Heart left ventricle (tissue), 16 donors: Measurements from ENCODE around the gene EPHA6. TPM values are rescaled to one million over a fixed set of nuclear protein-coding genes. Genes with fewer than 3 reads are reported as not detected.

Experiments used
- ATAC-seq, 4 donors: fragments of 200-7000 bp; cut with Tn5 transposase; one replicate each; pipeline ENCODE4 v1.9.1; 2020 to 2022; ENCODE audit warnings: moderate library complexity in 4 of 4, mild to moderate bottlenecking in 3 of 4, moderate number of reproducible peaks in 1 of 4
- DNase-seq, 5 donors: peaks; one replicate each; pipeline ENCODE4 v3.0.0-alpha.2; 2020
- H3K27ac ChIP-seq, 12 donors: fragments of 200-600 bp; sonication (generic) in 4 of 12; one replicate each; pipeline versions ENCODE4 v1.5.0 to v1.8.0; 2016 to 2022; ENCODE audit warnings: mild to moderate bottlenecking in 2 of 12
- H3K27me3 ChIP-seq, 9 donors: fragments of 200-600 bp; sonication (generic) in 2 of 9; one replicate each; pipeline versions ENCODE4 v1.5.1 to v1.8.0; 2016 to 2022; ENCODE audit warnings: mild to moderate bottlenecking in 3 of 9
- H3K36me3 ChIP-seq, 9 donors: fragments of 200-600 bp; sonication (generic) in 2 of 9; one replicate each; pipeline versions ENCODE4 v1.5.0 to v1.8.0; 2018 to 2022; ENCODE audit warnings: mild to moderate bottlenecking in 2 of 9
- H3K4me1 ChIP-seq, 12 donors: fragments of 200-600 bp; sonication (generic) in 4 of 12; one replicate each; pipeline versions ENCODE4 v1.5.0 to v1.8.0; 2016 to 2022; ENCODE audit warnings: mild to moderate bottlenecking in 3 of 12
- H3K4me3 ChIP-seq, 12 donors: fragments of 200-600 bp; sonication (generic) in 4 of 12; one replicate each; pipeline versions ENCODE4 v1.5.0 to v1.8.0; 2017 to 2022; ENCODE audit warnings: mild to moderate bottlenecking in 9 of 12, moderate library complexity in 4 of 12
- H3K9me3 ChIP-seq, 12 donors: fragments of 200-600 bp; sonication (generic) in 4 of 12; one replicate each; pipeline versions ENCODE4 v1.5.0 to v1.8.0; 2016 to 2022; ENCODE audit warnings: mild to moderate bottlenecking in 1 of 12
- CTCF ChIP-seq, 12 donors: fragments of 200-600 bp; sonication (generic) in 4 of 12; IDR thresholded peaks; one replicate each; pipeline versions ENCODE4 v1.5.0 to v1.8.0; 2018 to 2022; ENCODE audit warnings: antibody characterized with exemption in 12 of 12, mild to moderate bottlenecking in 5 of 12
- POLR2A ChIP-seq, 2 donors: fragments of 450-650 bp; IDR thresholded peaks; one replicate each; pipeline ENCODE4 v1.6.1; 2017; ENCODE audit warnings: antibody characterized with exemption in 2 of 2, mild to moderate bottlenecking in 2 of 2, moderate library complexity in 2 of 2
- WGBS, 4 donors: extraction: QIAGEN DNeasy Blood & Tissue Kit in 2 of 4; methylation state at CpG; one replicate each; pipeline versions ENCODE4 v1.1.5 to v1.1.7; 2013 to 2018; 5-methylcytosine and 5-hydroxymethylcytosine counted together
- intact Hi-C, 10 donors: fragments of 100-400 bp; cut with DNase I; formaldehyde crosslinking; loops; one replicate each; pipeline versions ENCODE4 v1.11.1 to v1.14.2; 2022
- polyA plus RNA-seq, 2 donors: library from polyadenylated mRNA; stranded (reverse); fragments of 200-250 nt; gene quantifications; one replicate each; pipeline ENCODE4 v1.2.3, GENCODE V29; 2013
- total RNA-seq, 9 donors: library from RNA; depleted of rRNA in 2 of 9; stranded (reverse); fragments of >200 nt in 2 of 9; fragmentation: NEBNext Ultra II Directional in 3 of 9; extraction: Animal tissue kit (Norgen Biotek cat#: 25700) in 3 of 9; gene quantifications; one replicate each; pipeline versions ENCODE4 v1.1.0 to v1.2.4, GENCODE V29; 2016 to 2023
- donor health status: ischemic (EF 13 %, LVEDD 7.1; RV severe dilation, severe dysfunction).
- donor health status: healthy with polysubstance abuse.
- donor health status: DM: no; HTN: yes; CAD: no.
- donor health status: DM: no; HTN: no; CAD: no.
- donor health status: ischemic (EF 25% LVEDD 6.9; RV normal size, moderate dysfunction).
- donor health status: ischemic (EF 25% LVEDD 5.7; RV mildly dilated, moderate dysfunction).
- donor health status: healthy.
- donor health status: DM: yes; HTN: yes; CAD: no.
- donor health status: ischemic (EF 35%, LVEDD 5.7; RV mildly dilated, moderate dysfunction).
- donor health status: nonischemic (EF 11% LVEDD 7.7; RV severe dilation, severe dysfunction).
- donor health status: DM: yes; HTN: yes; CAD: no.
- donor health status: PGD.
- donor health status: ischemic (EF 29% LVEDD 5.4; RV normal size, mild dysfunction).
- donor health status: nonischemic (EF 23%, LVEDD 6.1; RV moderate dilation, normal function).

The EPHA6 gene
- total and polyA plus RNA-seq, 11 donors = 0.28 to 1.2 (median 0.42) TPM; not detected in 6

- ATAC-seq (no peak), DNase-seq (no peak)
- Histone ChIP-seq H3K27ac (no peak overlapping the region), H3K9me3 (no peaks in the 10 kb centered on the region), H3K4me3 (no peak overlapping the region), H3K4me1 (no peaks in the 10 kb centered on the region), H3K27me3 (no peaks in the 10 kb centered on the region), H3K36me3 (no peaks in the 10 kb centered on the region)
- intact Hi-C loops = no loop called here
- TF ChIP-seq CTCF (IDR thresholded peaks at IDR 0.05) (no peak), POLR2A (IDR thresholded peaks at IDR 0.05) (no peak)
Observed at GRCh38 chr3:96844204-96844514, 29.8 kb downstream of the EPHA6 start.

- intact Hi-C loops = no loop called here
- TF ChIP-seq POLR2A (IDR thresholded peaks at IDR 0.05) = no peak
- TF ChIP-seq CTCF (IDR thresholded peaks at IDR 0.05) = no peak
- Histone ChIP-seq H3K36me3 (no peaks in the 10 kb centered on the region), H3K4me1 (no peaks in the 10 kb centered on the region), H3K9me3 (no peaks in the 10 kb centered on the region), H3K27ac (no peak overlapping the region), H3K27me3 (no peaks in the 10 kb centered on the region), H3K4me3 (no peak overlapping the region)
- no peak for DNase-seq
- 75 to 84% (median 82%) methylated on average over 2 of the region's 2 CpGs for WGBS, 4 donors
- ATAC-seq = no peak
Observed at GRCh38 chr3:96852849-96853248, 38.5 kb downstream of the EPHA6 start.

GRCh38 chr3:96860882-96861281 lies 46.5 kb downstream of the EPHA6 start:
- DNase-seq (no peak), ATAC-seq (no peak)
- intact Hi-C loops = loop anchor here in 7 of 10 donors (5.0 to 10.0 kb wide), 4 partner anchors 854 to 1161 kb away; no protein-coding TSS in a partner anchor
- Histone ChIP-seq H3K27me3 (no peaks in the 10 kb centered on the region), H3K36me3 (no peaks in the 10 kb centered on the region), H3K27ac (no peak overlapping the region), H3K9me3 (no peaks in the 10 kb centered on the region), H3K4me1 (no peaks in the 10 kb centered on the region), H3K4me3 (no peak overlapping the region)
- WGBS, 4 donors = 61 to 91% (median 66%) methylated on average over 1 of the region's 1 CpG
- TF ChIP-seq POLR2A (IDR thresholded peaks at IDR 0.05) (no peak), CTCF (IDR thresholded peaks at IDR 0.05) (no peak)

DNA sequence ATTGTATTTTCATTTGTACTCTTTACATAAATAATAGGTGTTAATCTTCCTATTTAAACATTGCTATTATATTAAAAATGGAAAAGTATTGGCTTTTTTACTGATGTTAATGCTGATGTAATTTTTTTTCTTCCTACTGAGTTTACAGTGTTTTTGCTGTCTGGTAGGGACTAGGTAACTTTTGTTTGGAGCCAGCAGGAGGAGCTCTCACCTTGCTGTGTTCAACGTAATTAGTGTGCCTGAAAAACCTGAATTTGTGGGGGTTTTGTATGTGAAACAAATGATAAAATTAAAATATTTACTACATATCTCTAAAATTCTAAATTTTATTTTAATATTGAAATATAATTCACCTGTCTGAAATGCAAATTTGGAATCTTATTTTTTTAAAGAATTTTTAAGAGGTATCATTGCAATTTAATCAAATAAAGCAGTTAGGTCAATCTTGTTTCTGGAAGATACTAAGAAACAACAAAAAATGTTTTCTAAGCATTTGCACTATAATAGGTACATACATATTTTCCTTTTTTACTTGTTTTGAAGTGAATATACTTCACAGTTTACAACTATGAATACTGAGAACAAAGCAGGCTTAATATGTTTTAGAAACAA lies 48.8 kb downstream of the EPHA6 start:
- no peak for TF ChIP-seq POLR2A (IDR thresholded peaks at IDR 0.05)
- TF ChIP-seq CTCF (IDR thresholded peaks at IDR 0.05) = peak in 10 of 12 donors; percentile 23 to 60 (median 40)
- no peak for ATAC-seq
- H3K4me1 ChIP-seq = no peaks in the 10 kb centered on the region
- no peak overlapping the region for H3K4me3 ChIP-seq
- no peak overlapping the region for H3K27ac ChIP-seq
- DNase-seq = no peak
- H3K36me3 ChIP-seq = no peaks in the 10 kb centered on the region
- WGBS, 4 donors = 2 to 7% (median 4%) methylated on average over 1 of the region's 1 CpG
- intact Hi-C loops = loop anchor here in 7 of 10 donors (2.0 to 10.0 kb wide), 5 partner anchors 852 to 1159 kb away; no protein-coding TSS in a partner anchor
- H3K27me3 ChIP-seq = no peaks in the 10 kb centered on the region
- no peaks in the 10 kb centered on the region for H3K9me3 ChIP-seq
